K562 (cell line): ENCODE measurements around the gene POLR1H. TPM values are rescaled to one million over a fixed set of nuclear protein-coding genes. Genes with fewer than 3 reads are reported as not detected.
A peak's percentile ranks its signal among the peaks of the same experiment; 100 is the strongest.

Source experiments
- CTBP1 ChIP-seq: fragments of 450-650 bp; IDR thresholded peaks from 2 replicates; pipeline ENCODE4 v1.6.1; 2016; ENCODE audit warnings: borderline replicate concordance
- E4F1 ChIP-seq: fragments of 250-450 bp; sonication (Bioruptor Pico); IDR thresholded peaks from 2 replicates; pipeline ENCODE4 v1.5.0; 2021; ENCODE audit warnings: mild to moderate bottlenecking, borderline replicate concordance
- EP300 ChIP-seq: IDR thresholded peaks from 2 replicates; pipeline ENCODE4 v1.6.1; 2012; ENCODE audit warnings: low read length, improper control_type of control experiment
- ETS2 ChIP-seq: IDR thresholded peaks from 2 replicates; pipeline ENCODE4 v1.6.1; 2016; ENCODE audit warnings: borderline replicate concordance, missing genetic modification characterization, mild to moderate bottlenecking, moderate library complexity, missing compliant biosample characterization; ENCODE audit not compliant: poor library complexity, severe bottlenecking
- ID3 ChIP-seq, 2 experiments: fragments of 250-450 bp in 1 of 2; fragments of 450-650 bp in 1 of 2; sonication (Bioruptor Pico) in 1 of 2; IDR thresholded peaks; 2 replicates each; pipeline versions ENCODE4 v1.6.1 to v1.8.0; 2016 to 2021; ENCODE audit warnings: mild to moderate bottlenecking in 2 of 2, moderate library complexity in 2 of 2, missing compliant biosample characterization in 1 of 2, missing genetic modification characterization in 1 of 2
- MTF1 ChIP-seq: fragments of 250-450 bp; sonication (Bioruptor Pico); IDR thresholded peaks from 2 replicates; pipeline ENCODE4 v1.9.0; 2021; ENCODE audit warnings: moderate library complexity, mild to moderate bottlenecking, inconsistent platforms, borderline replicate concordance
- NBN ChIP-seq: fragments of 450-650 bp; IDR thresholded peaks from 2 replicates; pipeline ENCODE4 v1.6.1; 2016; ENCODE audit warnings: low read depth, mild to moderate bottlenecking
- NCOA2 ChIP-seq, 2 experiments: fragments of 450-650 bp; IDR thresholded peaks; 2 replicates each; pipeline ENCODE4 v1.6.1; 2018; ENCODE audit warnings: mild to moderate bottlenecking in 2 of 2, moderate library complexity in 1 of 2; ENCODE audit not compliant: partially characterized antibody in 2 of 2
- RCOR1 ChIP-seq, 2 experiments: IDR thresholded peaks; 2 replicates each; pipeline ENCODE4 v1.6.1; 2012; ENCODE audit warnings: low read depth in 2 of 2, low read length in 2 of 2, borderline replicate concordance in 1 of 2, improper control_type of control experiment in 1 of 2
- SMARCB1 ChIP-seq: IDR thresholded peaks from 2 replicates; pipeline ENCODE4 v1.6.1; 2011; ENCODE audit warnings: improper control_type of control experiment, low read depth; ENCODE audit not compliant: insufficient read length
- SNAPC5 ChIP-seq: fragments of 250-450 bp; sonication (Bioruptor Pico); IDR thresholded peaks from 2 replicates; pipeline ENCODE4 v1.8.0; 2021; ENCODE audit warnings: moderate library complexity, mild to moderate bottlenecking, inconsistent platforms
- THRB ChIP-seq: fragments of 450-650 bp; formaldehyde crosslinking; conservative IDR thresholded peaks from 2 replicates; pipeline ENCODE4 v1.4.0; 2022; ENCODE audit warnings: mild to moderate bottlenecking, missing genetic modification characterization
- WHSC1 ChIP-seq: IDR thresholded peaks from one replicate; pipeline ENCODE4 v1.6.1; 2012; ENCODE audit warnings: low read length, control low read depth, inconsistent platforms
- ZC3H4 ChIP-seq: sonication (generic); formaldehyde crosslinking; IDR thresholded peaks from 2 replicates; pipeline ENCODE4 v1.9.0; 2021; ENCODE audit warnings: missing genetic modification reagents, borderline replicate concordance
- ZNF311 ChIP-seq: fragments of 250-450 bp; sonication (Bioruptor Pico); IDR thresholded peaks from 2 replicates; pipeline ENCODE4 v1.4.0; 2020; ENCODE audit warnings: mild to moderate bottlenecking, moderate library complexity
- ZNF316 ChIP-seq: fragments of 450-650 bp; IDR thresholded peaks from 2 replicates; pipeline ENCODE4 v1.6.1; 2016
- ZNF655 ChIP-seq: fragments of 250-450 bp; sonication (Bioruptor Pico); IDR thresholded peaks from 2 replicates; pipeline ENCODE4 v1.5.0; 2021
- ZNF699 ChIP-seq: fragments of 250-450 bp; sonication (Bioruptor Pico); IDR thresholded peaks from 2 replicates; pipeline ENCODE4 v1.8.0; 2021; ENCODE audit warnings: mild to moderate bottlenecking, moderate library complexity; ENCODE audit not compliant: insufficient replicate concordance
- ZNF75A ChIP-seq: fragments of 450-650 bp; formaldehyde crosslinking; IDR thresholded peaks from 2 replicates; pipeline ENCODE4 v1.4.0; 2020; ENCODE audit warnings: mild to moderate bottlenecking
- polyA plus RNA-seq, 8 experiments: library from polyadenylated mRNA; depleted of rRNA in 4 of 8; stranded (reverse) in 5 of 8; unstranded in 3 of 8; fragments of >200 nt; fragmentation: Nextera tagmentation in 2 of 8; fragmentation: Illumina TruSeq in 1 of 8; extraction: Ambion mirVana in 2 of 8; extraction: Trizol in 1 of 8; gene quantifications; 2 replicates each; pipeline versions ENCODE4 v1.2.1 to v1.2.3, GENCODE V29; 2011 to 2014; ENCODE audit warnings: inconsistent platforms in 1 of 8, missing spikeins in 1 of 8
- total RNA-seq, 7 experiments: library from RNA; depleted of rRNA in 6 of 7; stranded (reverse); fragments of >200 nt in 6 of 7; fragmentation: Illumina TruSeq in 2 of 7; extraction: Trizol in 2 of 7; gene quantifications; 2 replicates each; pipeline versions ENCODE4 v1.2.1 to v1.2.3, GENCODE V29; 2011 to 2021; ENCODE audit warnings: low replicate concordance in 1 of 7

Gene POLR1H
- total and polyA plus RNA-seq, 9 of the 15 experiments (the other 6 are each of a cell fraction or from before 2014, with no cell fraction given), result 92.2 to 333 (median 143) TPM

- TF ChIP-seq ZNF311 (no peak), SMARCB1 (no peak), CTBP1 (peak; percentile 48; the same call in 1 of the 2 replicates), SNAPC5 (CRISPR knock-in tag) (no peak), ZNF655 (CRISPR knock-in tag) (no peak), ETS2 (tag) (no peak), RCOR1 (IDR thresholded peaks at IDR 0.05; ENCODE audit: borderline replicate concordance in 1 of 2, low read depth in 2 of 2, low read length in 2 of 2) (no peak), E4F1 (CRISPR knock-in tag) (no peak), WHSC1 (no peak), EP300 (no peak), THRB (CRISPR knock-in tag) (0 out of 2 replicates have a peak, but pooled peaks have one; percentile 64), NBN (peak; percentile 17; the same call in 1 of the 2 replicates), ID3 (CRISPR knock-in tag; IDR thresholded peaks at IDR 0.05) (no peak), ID3 (tag; IDR thresholded peaks at IDR 0.05) (no peak), NCOA2 (IDR thresholded peaks at IDR 0.05; ENCODE audit: partially characterized antibody in 2 of 2) (no peak), ZNF316 (no peak), ZNF75A (no peak), MTF1 (no peak), ZC3H4 (CRISPR knock-in tag) (no peak), ZNF699 (CRISPR knock-in tag) (no peak)
Measured at GRCh38 chr6:30102970-30103871, 42.2 kb downstream of the POLR1H start (continued).
